ENCODE measurements around the gene SSH2. TPM values are rescaled to one million over a fixed set of nuclear protein-coding genes. Genes with fewer than 3 reads are reported as not detected.

The SSH2 gene
- total and polyA plus RNA-seq, 9 of the 15 experiments (the other 6 are each of a cell fraction or from before 2014, with no cell fraction given), result 3.9 to 16.1 (median 10.2) TPM

- no peak for TF ChIP-seq NONO (IDR thresholded peaks at IDR 0.05; ENCODE audit: low read depth in 2 of 2, low read length in 1 of 2)
- TF ChIP-seq, protein P1, sequence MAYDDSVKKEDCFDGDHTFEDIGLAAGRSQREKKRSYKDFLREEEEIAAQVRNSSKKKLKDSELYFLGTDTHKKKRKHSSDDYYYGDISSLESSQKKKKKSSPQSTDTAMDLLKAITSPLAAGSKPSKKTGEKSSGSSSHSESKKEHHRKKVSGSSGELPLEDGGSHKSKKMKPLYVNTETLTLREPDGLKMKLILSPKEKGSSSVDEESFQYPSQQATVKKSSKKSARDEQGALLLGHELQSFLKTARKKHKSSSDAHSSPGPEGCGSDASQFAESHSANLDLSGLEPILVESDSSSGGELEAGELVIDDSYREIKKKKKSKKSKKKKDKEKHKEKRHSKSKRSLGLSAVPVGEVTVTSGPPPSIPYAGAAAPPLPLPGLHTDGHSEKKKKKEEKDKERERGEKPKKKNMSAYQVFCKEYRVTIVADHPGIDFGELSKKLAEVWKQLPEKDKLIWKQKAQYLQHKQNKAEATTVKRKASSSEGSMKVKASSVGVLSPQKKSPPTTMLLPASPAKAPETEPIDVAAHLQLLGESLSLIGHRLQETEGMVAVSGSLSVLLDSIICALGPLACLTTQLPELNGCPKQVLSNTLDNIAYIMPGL (CRISPR knock-in tag; IDR thresholded peaks at IDR 0.05), result no peak
- TF ChIP-seq ZBTB40 (IDR thresholded peaks at IDR 0.05), result no peak
- no peak for TF ChIP-seq ZBTB40 (CRISPR knock-in tag; IDR thresholded peaks at IDR 0.05)
- TF ChIP-seq HDGF (IDR thresholded peaks at IDR 0.05), result no peak
- TF ChIP-seq HNRNPK (IDR thresholded peaks at IDR 0.05; ENCODE audit: low read depth, low read length, poor library complexity, severe bottlenecking), result no peak
- no peak for TF ChIP-seq GATA2 (CRISPR knock-in tag; IDR thresholded peaks at IDR 0.05)
- TF ChIP-seq ZNF707 (CRISPR knock-in tag; conservative IDR thresholded peaks at IDR 0.05), result no peak
- TF ChIP-seq HNRNPH1 (optimal IDR thresholded peaks at IDR 0.05; ENCODE audit: low read depth, low read length), result no peak
- no peak for TF ChIP-seq XRCC4 (IDR thresholded peaks at IDR 0.05; ENCODE audit: extremely low read depth, insufficient read depth, insufficient read length)
- TF ChIP-seq, protein P2, sequence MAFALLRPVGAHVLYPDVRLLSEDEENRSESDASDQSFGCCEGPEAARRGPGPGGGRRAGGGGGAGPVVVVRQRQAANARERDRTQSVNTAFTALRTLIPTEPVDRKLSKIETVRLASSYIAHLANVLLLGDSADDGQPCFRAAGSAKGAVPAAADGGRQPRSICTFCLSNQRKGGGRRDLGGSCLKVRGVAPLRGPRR (CRISPR knock-in tag; IDR thresholded peaks at IDR 0.05), result no peak
- no peak for TF ChIP-seq SUPT5H (IDR thresholded peaks at IDR 0.05)
- TF ChIP-seq PATZ1 (CRISPR knock-in tag; IDR thresholded peaks at IDR 0.05; ENCODE audit: borderline replicate concordance), result no peak
Observed at GRCh38 chr17:29653995-29654714, 275.9 kb downstream of the SSH2 start (continued).
